ENCODE data around the gene GMPS. TPM values are rescaled to one million over a fixed set of nuclear protein-coding genes. Genes with fewer than 3 reads are reported as not detected.
"Not testable (repeated sequence)": the region's sequence is repeated elsewhere in the genome, so short reads cannot be mapped to it uniquely, and the experiment has no call there.

The GMPS gene
- total RNA-seq, 3 donors from 2014 or later, result 20.2 to 44.7 (median 35.4) TPM

- no peak overlapping the region for H3K4me3 ChIP-seq
- H3K36me3 ChIP-seq (ENCODE audit: low read depth), result no peaks in the 10 kb centered on the region
- no peaks in the 10 kb centered on the region for H3K9me3 ChIP-seq
- TF ChIP-seq CTCF (IDR thresholded peaks at IDR 0.05), result no peak
- no peak for ATAC-seq
- no peaks in the 10 kb centered on the region for H3K4me1 ChIP-seq (ENCODE audit: low read depth)
- DNase-seq, result no peak
- intact Hi-C loops (cut with DNase I, micrococcal nuclease), result no loop called here
These were observed 13.8 kb downstream of the GMPS start for GRCh38 chr3:155884292-155884691.

DNA sequence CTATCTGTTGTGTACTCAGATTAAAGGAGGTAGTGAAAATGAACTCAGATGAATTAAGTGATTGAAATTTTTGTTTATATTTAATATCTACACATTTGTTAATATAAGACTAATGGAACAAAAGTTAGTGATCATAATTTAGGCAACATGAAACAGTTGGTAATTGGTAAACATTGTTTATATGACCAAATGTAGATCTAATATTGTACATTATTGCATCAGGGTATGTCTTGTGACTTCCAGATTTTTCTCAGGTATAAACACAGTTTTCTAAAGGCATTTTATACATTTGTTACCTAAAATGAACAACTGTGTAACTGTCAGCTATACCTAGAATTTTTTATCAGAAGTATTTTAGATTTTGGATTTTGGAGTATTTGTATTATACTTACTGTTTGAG is 14.8 kb downstream of the GMPS start:
- intact Hi-C loops (cut with DNase I, micrococcal nuclease), result no loop called here
- no peak for TF ChIP-seq CTCF (IDR thresholded peaks at IDR 0.05)

DNA sequence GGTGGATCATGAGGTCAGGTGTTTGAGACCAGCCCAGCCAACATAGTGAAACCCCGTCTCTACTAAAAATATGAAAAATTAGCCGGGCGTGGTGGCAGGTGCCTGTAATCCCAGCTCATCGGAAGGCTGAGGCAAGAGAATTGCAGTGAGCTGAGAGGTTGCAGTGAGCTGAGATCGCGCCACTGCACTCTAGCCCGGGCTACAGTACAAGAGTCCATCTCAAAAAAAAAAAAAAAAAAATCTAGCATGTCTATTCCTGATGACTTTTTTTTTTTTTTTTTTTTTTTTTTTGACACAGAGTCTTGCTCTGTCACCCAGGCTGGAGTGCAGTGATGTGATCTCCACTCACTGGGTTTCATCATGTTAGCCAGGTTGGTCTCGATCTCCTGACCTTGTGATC is 15.9 kb downstream of the GMPS start:
- H3K9me3 ChIP-seq; H3K36me3 ChIP-seq (ENCODE audit: low read depth); intact Hi-C loops (cut with DNase I, micrococcal nuclease); ATAC-seq; H3K4me3 ChIP-seq; H3K4me1 ChIP-seq (ENCODE audit: low read depth); DNase-seq: not testable (repeated sequence)

More for the DNA sequence above, 14.8 kb downstream of the GMPS start:
- ATAC-seq (no peak), DNase-seq (no peak)
- Histone ChIP-seq H3K4me1 (ENCODE audit: low read depth) (peaks cover 2% of the 10 kb centered on the region), H3K9me3 (no peaks in the 10 kb centered on the region), H3K36me3 (ENCODE audit: low read depth) (no peaks in the 10 kb centered on the region), H3K4me3 (no peak overlapping the region)

- DNase-seq (no peak), ATAC-seq (no peak)
- intact Hi-C loops (cut with DNase I, micrococcal nuclease), result no loop called here
- H3K9me3 ChIP-seq, result no peaks in the 10 kb centered on the region
- H3K4me1 ChIP-seq (ENCODE audit: low read depth), result peaks cover 8% of the 10 kb centered on the region
- H3K4me3 ChIP-seq, result no peak overlapping the region
- TF ChIP-seq CTCF (IDR thresholded peaks at IDR 0.05), result no peak
- no peaks in the 10 kb centered on the region for H3K36me3 ChIP-seq (ENCODE audit: low read depth)
These were observed 16.5 kb downstream of the GMPS start for GRCh38 chr3:155886915-155887314.

- no peak for TF ChIP-seq CTCF (IDR thresholded peaks at IDR 0.05)
These were observed 18.8 kb downstream of the GMPS start for GRCh38 chr3:155889212-155889611.

DNA sequence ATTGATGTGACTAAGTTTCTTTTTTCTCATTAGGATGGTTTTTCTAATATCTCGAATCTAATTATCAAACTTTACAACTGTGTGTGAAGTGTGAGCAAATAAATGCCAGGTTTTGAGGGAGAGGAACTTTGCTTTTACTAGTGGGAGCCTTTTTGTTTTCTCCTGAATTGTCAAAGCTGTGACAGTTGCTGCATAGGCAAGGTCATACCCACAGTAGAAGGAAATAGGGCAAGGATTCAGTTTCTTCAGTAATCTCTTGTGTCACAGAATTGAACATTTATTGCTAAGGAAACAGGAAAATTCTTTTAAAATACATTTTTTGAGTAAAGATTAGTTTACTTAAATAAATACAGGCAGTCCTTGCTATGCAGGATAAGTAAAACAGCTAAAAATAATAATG is 19.5 kb downstream of the GMPS start:
- ATAC-seq, result no peak
- Histone ChIP-seq H3K36me3 (ENCODE audit: low read depth) (no peaks in the 10 kb centered on the region), H3K9me3 (no peaks in the 10 kb centered on the region), H3K4me1 (ENCODE audit: low read depth) (peaks cover 8% of the 10 kb centered on the region), H3K4me3 (no peak overlapping the region)
- no peak for TF ChIP-seq CTCF (IDR thresholded peaks at IDR 0.05)
- intact Hi-C loops (cut with DNase I, micrococcal nuclease), result no loop called here
- DNase-seq, result no peak

More at GRCh38 chr3:155889212-155889611, 18.8 kb downstream of the GMPS start:
- intact Hi-C loops (cut with DNase I, micrococcal nuclease), result no loop called here
- H3K36me3 ChIP-seq (ENCODE audit: low read depth), result no peaks in the 10 kb centered on the region
- ATAC-seq (no peak), DNase-seq (no peak)
- no peaks in the 10 kb centered on the region for H3K9me3 ChIP-seq
- H3K4me1 ChIP-seq (ENCODE audit: low read depth), result peaks cover 8% of the 10 kb centered on the region
- H3K4me3 ChIP-seq, result no peak overlapping the region
